Measurements from ENCODE around the gene ST7L. TPM values are rescaled to one million over a fixed set of nuclear protein-coding genes. Genes with fewer than 3 reads are reported as not detected.

Gene ST7L
- total and polyA plus RNA-seq, 8 donors = 9.0 to 16.9 (median 11.2) TPM

- WGBS, 2 donors = 91 to 93% methylated on average over 8 of the region's 8 CpGs
- Histone ChIP-seq H3K36me3 (no peaks in the 10 kb centered on the region), H3K27ac (no peak overlapping the region), H3K9me3 (no peaks in the 10 kb centered on the region), H3K4me3 (no peak overlapping the region), H3K4me1 (peaks cover 0 to 8% (median 5%) of the 10 kb centered on the region in 3 donors), H3K27me3 (no peaks in the 10 kb centered on the region)
- TF ChIP-seq CTCF (IDR thresholded peaks at IDR 0.05) = no peak
- ATAC-seq = no peak
- FAIRE-seq = no peak
- DNase-seq = no peak
- intact Hi-C loops (cut with DNase I) = loop anchor here in 2 of 3 donors (5.0 to 10.0 kb wide), 2 partner anchors 198 to 201 kb away; partner anchors contain the start of gene RHOC (in 2 of the 2)
These were observed 112.2 kb downstream of the ST7L start for GRCh38 chr1:112506731-112507130.

- H3K36me3 ChIP-seq = no peaks in the 10 kb centered on the region
- 84 to 92% methylated on average over 2 of the region's 2 CpGs for WGBS, 2 donors
- no peaks in the 10 kb centered on the region for H3K27me3 ChIP-seq
- DNase-seq (no peak), ATAC-seq (no peak), FAIRE-seq (no peak)
- no peak overlapping the region for H3K4me3 ChIP-seq
- no peak overlapping the region for H3K27ac ChIP-seq
- no peak for TF ChIP-seq CTCF (IDR thresholded peaks at IDR 0.05)
- intact Hi-C loops (cut with DNase I) = loop anchor here in 2 of 3 donors (5.0 to 10.0 kb wide), 2 partner anchors 198 to 201 kb away; partner anchors contain the start of gene RHOC (in 2 of the 2)
- H3K9me3 ChIP-seq = no peaks in the 10 kb centered on the region
- H3K4me1 ChIP-seq = peaks cover 0 to 8% (median 5%) of the 10 kb centered on the region in 3 donors
These were observed 112.6 kb downstream of the ST7L start for GRCh38 chr1:112506306-112506705.

GRCh38 chr1:112505878-112506277 lies 113.1 kb downstream of the ST7L start:
- Histone ChIP-seq H3K4me3 (no peak overlapping the region), H3K27ac (no peak overlapping the region), H3K9me3 (no peaks in the 10 kb centered on the region), H3K4me1 (peaks cover 0 to 8% (median 5%) of the 10 kb centered on the region in 3 donors), H3K36me3 (no peaks in the 10 kb centered on the region), H3K27me3 (no peaks in the 10 kb centered on the region)
- DNase-seq (no peak), ATAC-seq (no peak), FAIRE-seq (no peak)
- intact Hi-C loops (cut with DNase I) = loop anchor here in 2 of 3 donors (5.0 to 10.0 kb wide), 2 partner anchors 199 to 201 kb away; partner anchors contain the start of gene RHOC (in 2 of the 2)
- TF ChIP-seq CTCF (IDR thresholded peaks at IDR 0.05) = no peak
- WGBS, 2 donors = 73 to 75% methylated on average over 3 of the region's 3 CpGs

- ATAC-seq = no peak
- H3K9me3 ChIP-seq = no peaks in the 10 kb centered on the region
- H3K36me3 ChIP-seq = no peaks in the 10 kb centered on the region
- no peak for TF ChIP-seq CTCF (IDR thresholded peaks at IDR 0.05)
- H3K27me3 ChIP-seq = no peaks in the 10 kb centered on the region
- peaks cover 0 to 8% (median 5%) of the 10 kb centered on the region in 3 donors for H3K4me1 ChIP-seq
- DNase-seq = no peak
- FAIRE-seq = no peak
- intact Hi-C loops (cut with DNase I) = loop anchor here in 2 of 3 donors (5.0 to 10.0 kb wide), 2 partner anchors 199 to 202 kb away; partner anchors contain the start of gene RHOC (in 2 of the 2)
- H3K4me3 ChIP-seq = no peak overlapping the region
- WGBS, 2 donors = 54 to 86% methylated on average over 1 of the region's 1 CpG
- H3K27ac ChIP-seq = no peak overlapping the region
These were observed 113.5 kb downstream of the ST7L start for GRCh38 chr1:112505400-112505785.

- no peaks in the 10 kb centered on the region for H3K36me3 ChIP-seq
- intact Hi-C loops (cut with DNase I) = loop anchor here in 2 of 3 donors (5.0 to 10.0 kb wide), 2 partner anchors 200 to 202 kb away; partner anchors contain the start of gene RHOC (in 2 of the 2)
These were observed 114.1 kb downstream of the ST7L start for GRCh38 chr1:112504661-112505399.

More at GRCh38 chr1:112504661-112505399, 114.1 kb downstream of the ST7L start:
- H3K27ac ChIP-seq = no peak overlapping the region
- ATAC-seq (no peak), FAIRE-seq (no peak), DNase-seq (no peak)
- no peak overlapping the region for H3K4me3 ChIP-seq
- 61 to 64% methylated on average over 6 of the region's 6 CpGs for WGBS, 2 donors
- peaks cover 0 to 8% (median 5%) of the 10 kb centered on the region in 3 donors for H3K4me1 ChIP-seq
- no peak for TF ChIP-seq CTCF (IDR thresholded peaks at IDR 0.05)
- H3K27me3 ChIP-seq = no peaks in the 10 kb centered on the region
- no peaks in the 10 kb centered on the region for H3K9me3 ChIP-seq

Data from pancreas (tissue), 10 donors.